ENCODE results near the gene RCE1. TPM values are rescaled to one million over a fixed set of nuclear protein-coding genes. Genes with fewer than 3 reads are reported as not detected.
"Not testable (repeated sequence)": the region's sequence is repeated elsewhere in the genome, so short reads cannot be mapped to it uniquely, and the experiment has no call there.

RCE1 gene
- total and polyA plus RNA-seq, 8 donors, result 8.2 to 19.0 (median 10.1) TPM

GRCh38 chr11:66823700-66824099 is 19.5 kb upstream of the RCE1 start:
- WGBS, 2 donors, result 93 to 99% methylated on average over 4 of the region's 4 CpGs
- H3K27ac ChIP-seq, result no peak overlapping the region
- no peak for TF ChIP-seq CTCF (IDR thresholded peaks at IDR 0.05)
- FAIRE-seq (no peak), ATAC-seq (no peak), DNase-seq (no peak)
- no peaks in the 10 kb centered on the region for H3K36me3 ChIP-seq
- no peaks in the 10 kb centered on the region for H3K9me3 ChIP-seq
- no peaks in the 10 kb centered on the region for H3K4me1 ChIP-seq
- H3K27me3 ChIP-seq, result no peaks in the 10 kb centered on the region
- no peak overlapping the region for H3K4me3 ChIP-seq
- intact Hi-C loops (cut with DNase I), result no loop called here

GRCh38 chr11:66824573-66824972 is 18.7 kb upstream of the RCE1 start:
- intact Hi-C loops (cut with DNase I), result not testable (repeated sequence)

GRCh38 chr11:66834539-66834845 is 8.7 kb upstream of the RCE1 start:
- no peak overlapping the region for H3K4me3 ChIP-seq
- DNase-seq, result no peak
- no peak for FAIRE-seq
- intact Hi-C loops (cut with DNase I), result loop anchor here in 2 of 3 donors (5.0 kb wide), 2 partner anchors 137 to 142 kb away; no protein-coding TSS in a partner anchor
- H3K4me1 ChIP-seq, result no peaks in the 10 kb centered on the region
- H3K9me3 ChIP-seq, result no peaks in the 10 kb centered on the region
- peaks cover 0 to 5% (median 0%) of the 10 kb centered on the region in 3 donors for H3K36me3 ChIP-seq
- ATAC-seq, result peak in 2 of 4 donors; percentile 8 to 15
- H3K27me3 ChIP-seq, result no peaks in the 10 kb centered on the region
- no peak for TF ChIP-seq CTCF (IDR thresholded peaks at IDR 0.05)
- H3K27ac ChIP-seq, result no peak overlapping the region
- WGBS, 2 donors, result 48 to 52% methylated on average over 4 of the region's 4 CpGs

More at GRCh38 chr11:66824573-66824972, 18.7 kb upstream of the RCE1 start:
- 95% methylated on average over 3 of the region's 4 CpGs for WGBS, 2 donors
- not testable (repeated sequence) for H3K27me3 ChIP-seq, H3K27ac ChIP-seq, H3K4me3 ChIP-seq, DNase-seq, ATAC-seq, H3K4me1 ChIP-seq, H3K36me3 ChIP-seq, H3K9me3 ChIP-seq, FAIRE-seq

GRCh38 chr11:66834943-66835342 is 8.3 kb upstream of the RCE1 start:
- no peaks in the 10 kb centered on the region for H3K27me3 ChIP-seq
- TF ChIP-seq CTCF (IDR thresholded peaks at IDR 0.05), result no peak
- no peak for DNase-seq
- peaks cover 0 to 10% (median 0%) of the 10 kb centered on the region in 3 donors for H3K36me3 ChIP-seq
- H3K4me3 ChIP-seq, result no peak overlapping the region
- 68 to 69% methylated on average over 5 of the region's 5 CpGs for WGBS, 2 donors
- ATAC-seq, result no peak
- H3K27ac ChIP-seq, result no peak overlapping the region
- FAIRE-seq, result no peak
- no peaks in the 10 kb centered on the region for H3K4me1 ChIP-seq
- intact Hi-C loops (cut with DNase I), result loop anchor here in 2 of 3 donors (5.0 kb wide), 2 partner anchors 138 to 143 kb away; no protein-coding TSS in a partner anchor
- H3K9me3 ChIP-seq, result no peaks in the 10 kb centered on the region

- no peaks in the 10 kb centered on the region for H3K9me3 ChIP-seq
- H3K4me1 ChIP-seq, result no peaks in the 10 kb centered on the region
- no peak for TF ChIP-seq CTCF (IDR thresholded peaks at IDR 0.05)
- intact Hi-C loops (cut with DNase I), result no loop called here
- DNase-seq (no peak), FAIRE-seq (no peak), ATAC-seq (no peak)
- H3K36me3 ChIP-seq, result peaks cover 0 to 10% (median 0%) of the 10 kb centered on the region in 3 donors
- no peaks in the 10 kb centered on the region for H3K27me3 ChIP-seq
- no peak overlapping the region for H3K27ac ChIP-seq
- WGBS, 2 donors, result 86 to 89% methylated on average over 12 of the region's 12 CpGs
- no peak overlapping the region for H3K4me3 ChIP-seq
Observed at GRCh38 chr11:66835768-66836405, 7.4 kb upstream of the RCE1 start.

All from pancreas (tissue), 10 donors.